ENCODE data around the gene TIMP1. TPM values are rescaled to one million over a fixed set of nuclear protein-coding genes. Genes with fewer than 3 reads are reported as not detected.

TIMP1 gene
- total RNA-seq, 1 donor from 2014 or later: 118 TPM

DNA sequence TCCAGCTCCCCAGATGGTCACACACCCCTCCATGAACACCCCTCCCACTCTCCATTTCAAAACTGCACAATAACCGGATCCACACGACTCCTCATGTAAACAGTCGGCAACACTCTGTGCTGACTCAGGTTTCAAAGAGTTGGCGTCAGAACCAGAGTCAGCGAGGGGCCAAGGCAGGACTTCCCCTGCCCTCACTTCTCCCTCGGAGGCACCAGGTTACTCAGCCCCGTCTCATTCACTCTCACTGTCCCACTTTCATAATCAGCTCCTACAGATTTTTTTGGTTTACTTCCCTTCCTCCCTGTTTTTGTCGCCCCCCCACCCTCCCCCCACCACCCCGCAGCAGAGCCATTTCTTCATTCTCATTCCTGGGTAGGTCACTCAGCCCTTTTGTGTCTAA is 2.7 kb upstream of the TIMP1 start:
- DNase-seq (ENCODE audit: low read depth): no peak
- no peaks in the 10 kb centered on the region for H3K36me3 ChIP-seq (ENCODE audit: control insufficient read depth, insufficient read depth, low read length)
- TF ChIP-seq, protein P1, sequence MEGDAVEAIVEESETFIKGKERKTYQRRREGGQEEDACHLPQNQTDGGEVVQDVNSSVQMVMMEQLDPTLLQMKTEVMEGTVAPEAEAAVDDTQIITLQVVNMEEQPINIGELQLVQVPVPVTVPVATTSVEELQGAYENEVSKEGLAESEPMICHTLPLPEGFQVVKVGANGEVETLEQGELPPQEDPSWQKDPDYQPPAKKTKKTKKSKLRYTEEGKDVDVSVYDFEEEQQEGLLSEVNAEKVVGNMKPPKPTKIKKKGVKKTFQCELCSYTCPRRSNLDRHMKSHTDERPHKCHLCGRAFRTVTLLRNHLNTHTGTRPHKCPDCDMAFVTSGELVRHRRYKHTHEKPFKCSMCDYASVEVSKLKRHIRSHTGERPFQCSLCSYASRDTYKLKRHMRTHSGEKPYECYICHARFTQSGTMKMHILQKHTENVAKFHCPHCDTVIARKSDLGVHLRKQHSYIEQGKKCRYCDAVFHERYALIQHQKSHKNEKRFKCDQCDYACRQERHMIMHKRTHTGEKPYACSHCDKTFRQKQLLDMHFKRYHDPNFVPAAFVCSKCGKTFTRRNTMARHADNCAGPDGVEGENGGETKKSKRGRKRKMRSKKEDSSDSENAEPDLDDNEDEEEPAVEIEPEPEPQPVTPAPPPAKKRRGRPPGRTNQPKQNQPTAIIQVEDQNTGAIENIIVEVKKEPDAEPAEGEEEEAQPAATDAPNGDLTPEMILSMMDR (IDR thresholded peaks at IDR 0.05; ENCODE audit: insufficient read depth, low read length, poor library complexity, severe bottlenecking): no peak
- H3K4me3 ChIP-seq (ENCODE audit: low read depth, low read length): no peak overlapping the region
- H3K27me3 ChIP-seq (ENCODE audit: control insufficient read depth, insufficient read depth, low read length): no peaks in the 10 kb centered on the region

DNA sequence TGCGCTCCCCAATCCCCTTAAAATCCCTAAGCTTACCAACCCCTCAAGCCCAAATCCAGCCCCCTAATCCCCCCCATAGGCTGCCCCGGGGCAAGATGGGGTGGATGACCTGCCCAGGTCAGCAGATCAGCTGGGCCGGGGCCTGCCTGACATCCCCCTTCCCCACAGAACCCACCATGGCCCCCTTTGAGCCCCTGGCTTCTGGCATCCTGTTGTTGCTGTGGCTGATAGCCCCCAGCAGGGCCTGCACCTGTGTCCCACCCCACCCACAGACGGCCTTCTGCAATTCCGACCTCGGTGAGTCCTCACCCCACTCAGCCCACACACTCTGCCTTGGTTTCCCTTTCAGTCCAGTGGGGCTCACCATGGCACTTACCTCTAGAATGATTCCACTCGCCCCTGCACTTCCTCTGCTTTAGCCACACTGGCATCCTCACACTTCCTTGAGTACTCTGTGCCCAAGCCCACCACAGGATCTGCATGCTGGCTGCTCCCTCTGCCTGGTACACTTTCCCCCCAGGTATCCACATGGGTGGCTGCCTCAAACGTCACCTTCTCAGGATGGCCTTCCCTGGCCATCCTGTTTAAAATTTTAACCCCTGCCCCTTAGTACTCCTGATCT is 1.1 kb downstream of the TIMP1 start:
- TF ChIP-seq, protein P1 (IDR thresholded peaks at IDR 0.05; ENCODE audit: insufficient read depth, low read length, poor library complexity, severe bottlenecking): no peak
- Histone ChIP-seq H3K27me3 (ENCODE audit: control insufficient read depth, insufficient read depth, low read length) (no peaks in the 10 kb centered on the region), H3K36me3 (ENCODE audit: control insufficient read depth, insufficient read depth, low read length) (no peaks in the 10 kb centered on the region), H3K4me3 (ENCODE audit: low read depth, low read length) (peak overlapping the region; percentile 72)
- no peak for DNase-seq (ENCODE audit: low read depth)

DNA sequence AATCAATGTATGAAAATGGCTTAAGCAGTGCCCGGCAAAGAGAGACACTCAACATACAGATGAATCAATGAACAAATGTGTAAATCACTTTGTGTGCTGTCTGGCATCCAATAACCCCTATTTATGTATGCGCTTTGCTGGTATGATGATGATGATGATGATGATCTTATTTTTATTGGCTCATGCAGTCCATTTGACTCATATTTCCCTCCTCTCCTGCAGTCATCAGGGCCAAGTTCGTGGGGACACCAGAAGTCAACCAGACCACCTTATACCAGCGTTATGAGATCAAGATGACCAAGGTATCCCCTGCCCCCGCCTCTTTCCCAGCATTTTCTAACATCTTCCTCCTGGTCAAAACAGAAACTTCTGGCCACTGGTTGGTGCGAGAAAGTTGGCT is 2.5 kb downstream of the TIMP1 start:
- Histone ChIP-seq H3K27me3 (ENCODE audit: control insufficient read depth, insufficient read depth, low read length) (no peaks in the 10 kb centered on the region), H3K36me3 (ENCODE audit: control insufficient read depth, insufficient read depth, low read length) (no peaks in the 10 kb centered on the region), H3K4me3 (ENCODE audit: low read depth, low read length) (no peak overlapping the region)
- no peak for DNase-seq (ENCODE audit: low read depth)
- TF ChIP-seq, protein P1 (IDR thresholded peaks at IDR 0.05; ENCODE audit: insufficient read depth, low read length, poor library complexity, severe bottlenecking): no peak

DNA sequence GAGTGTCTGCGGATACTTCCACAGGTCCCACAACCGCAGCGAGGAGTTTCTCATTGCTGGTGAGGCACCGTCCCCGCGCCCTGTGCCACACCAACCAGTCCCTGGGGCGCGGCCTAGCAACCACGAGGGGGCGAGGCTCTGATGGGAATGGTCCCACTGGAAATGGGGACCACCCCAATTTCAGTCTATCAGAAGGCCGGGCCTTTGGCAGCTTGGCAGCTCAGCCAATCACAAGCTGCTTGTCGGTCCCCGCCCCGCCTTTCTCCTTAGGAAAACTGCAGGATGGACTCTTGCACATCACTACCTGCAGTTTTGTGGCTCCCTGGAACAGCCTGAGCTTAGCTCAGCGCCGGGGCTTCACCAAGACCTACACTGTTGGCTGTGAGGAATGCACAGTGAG is 3.0 kb downstream of the TIMP1 start:
- no peak overlapping the region for H3K4me3 ChIP-seq (ENCODE audit: low read depth, low read length)

DNA sequence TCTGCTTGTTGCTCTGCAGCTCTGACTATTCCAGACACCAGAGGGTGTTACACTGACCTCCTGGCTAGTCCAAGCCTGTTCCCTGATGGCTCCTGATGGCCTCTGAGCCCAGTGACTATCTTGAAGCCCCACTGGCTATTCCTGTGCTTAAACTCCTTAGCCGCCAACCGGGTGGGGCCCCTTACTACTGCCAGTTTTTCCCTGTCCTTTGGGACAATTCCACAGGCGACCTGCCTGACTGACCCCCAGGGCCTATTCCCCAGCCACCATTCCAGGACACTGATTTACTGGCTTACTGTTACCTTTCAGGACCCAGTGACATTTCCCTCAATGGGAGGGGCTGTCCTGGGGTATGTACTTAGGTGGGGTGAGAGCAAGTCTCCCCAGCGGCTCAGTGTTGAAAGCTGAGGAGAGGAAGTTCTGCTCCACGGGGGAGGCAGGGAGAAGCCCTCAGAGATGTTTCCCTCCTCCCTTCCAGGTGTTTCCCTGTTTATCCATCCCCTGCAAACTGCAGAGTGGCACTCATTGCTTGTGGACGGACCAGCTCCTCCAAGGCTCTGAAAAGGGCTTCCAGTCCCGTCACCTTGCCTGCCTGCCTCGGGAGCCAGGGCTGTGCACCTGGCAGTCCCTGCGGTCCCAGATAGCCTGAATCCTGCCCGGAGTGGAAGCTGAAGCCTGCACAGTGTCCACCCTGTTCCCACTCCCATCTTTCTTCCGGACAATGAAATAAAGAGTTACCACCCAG is 4.0 kb downstream of the TIMP1 start:
- TF ChIP-seq, protein P1 (IDR thresholded peaks at IDR 0.05; ENCODE audit: insufficient read depth, low read length, poor library complexity, severe bottlenecking): no peak
- no peaks in the 10 kb centered on the region for H3K36me3 ChIP-seq (ENCODE audit: control insufficient read depth, insufficient read depth, low read length)
- H3K4me3 ChIP-seq (ENCODE audit: low read depth, low read length): no peak overlapping the region
- no peaks in the 10 kb centered on the region for H3K27me3 ChIP-seq (ENCODE audit: control insufficient read depth, insufficient read depth, low read length)
- DNase-seq (ENCODE audit: low read depth): no peak

More for the DNA sequence above, 3.0 kb downstream of the TIMP1 start:
- TF ChIP-seq, protein P1 (IDR thresholded peaks at IDR 0.05; ENCODE audit: insufficient read depth, low read length, poor library complexity, severe bottlenecking): no peak
- no peaks in the 10 kb centered on the region for H3K36me3 ChIP-seq (ENCODE audit: control insufficient read depth, insufficient read depth, low read length)
- DNase-seq (ENCODE audit: low read depth): no peak
- no peaks in the 10 kb centered on the region for H3K27me3 ChIP-seq (ENCODE audit: control insufficient read depth, insufficient read depth, low read length)

All from kidney epithelial cell (primary cell).